ENCODE measurements around the gene CAMK4.

The CAMK4 gene

DNA sequence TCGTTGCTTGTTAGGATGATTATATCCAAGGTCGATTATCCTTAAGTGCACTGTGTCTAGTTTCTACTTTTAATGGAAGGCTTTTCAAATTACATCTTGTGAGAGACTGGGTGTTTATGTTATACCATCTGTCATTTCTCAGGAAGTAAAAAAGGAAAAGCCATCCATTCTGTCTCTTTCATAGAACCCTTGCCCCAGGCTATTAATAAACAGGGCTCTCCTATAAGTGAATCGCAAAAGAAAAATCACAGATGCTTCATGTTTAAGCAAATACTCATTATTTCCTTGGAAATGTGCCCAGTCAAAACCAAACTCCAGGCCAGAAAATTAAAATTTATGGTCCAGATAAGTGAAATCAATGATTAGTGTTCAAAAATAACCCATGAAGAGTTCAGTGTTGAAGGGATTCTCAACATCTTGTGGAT lies 230.0 kb downstream of the CAMK4 start:
- TF ChIP-seq, protein P1, sequence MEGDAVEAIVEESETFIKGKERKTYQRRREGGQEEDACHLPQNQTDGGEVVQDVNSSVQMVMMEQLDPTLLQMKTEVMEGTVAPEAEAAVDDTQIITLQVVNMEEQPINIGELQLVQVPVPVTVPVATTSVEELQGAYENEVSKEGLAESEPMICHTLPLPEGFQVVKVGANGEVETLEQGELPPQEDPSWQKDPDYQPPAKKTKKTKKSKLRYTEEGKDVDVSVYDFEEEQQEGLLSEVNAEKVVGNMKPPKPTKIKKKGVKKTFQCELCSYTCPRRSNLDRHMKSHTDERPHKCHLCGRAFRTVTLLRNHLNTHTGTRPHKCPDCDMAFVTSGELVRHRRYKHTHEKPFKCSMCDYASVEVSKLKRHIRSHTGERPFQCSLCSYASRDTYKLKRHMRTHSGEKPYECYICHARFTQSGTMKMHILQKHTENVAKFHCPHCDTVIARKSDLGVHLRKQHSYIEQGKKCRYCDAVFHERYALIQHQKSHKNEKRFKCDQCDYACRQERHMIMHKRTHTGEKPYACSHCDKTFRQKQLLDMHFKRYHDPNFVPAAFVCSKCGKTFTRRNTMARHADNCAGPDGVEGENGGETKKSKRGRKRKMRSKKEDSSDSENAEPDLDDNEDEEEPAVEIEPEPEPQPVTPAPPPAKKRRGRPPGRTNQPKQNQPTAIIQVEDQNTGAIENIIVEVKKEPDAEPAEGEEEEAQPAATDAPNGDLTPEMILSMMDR (conservative IDR thresholded peaks at IDR 0.05): no peak
- no peak overlapping the region for H3K27ac ChIP-seq

DNA sequence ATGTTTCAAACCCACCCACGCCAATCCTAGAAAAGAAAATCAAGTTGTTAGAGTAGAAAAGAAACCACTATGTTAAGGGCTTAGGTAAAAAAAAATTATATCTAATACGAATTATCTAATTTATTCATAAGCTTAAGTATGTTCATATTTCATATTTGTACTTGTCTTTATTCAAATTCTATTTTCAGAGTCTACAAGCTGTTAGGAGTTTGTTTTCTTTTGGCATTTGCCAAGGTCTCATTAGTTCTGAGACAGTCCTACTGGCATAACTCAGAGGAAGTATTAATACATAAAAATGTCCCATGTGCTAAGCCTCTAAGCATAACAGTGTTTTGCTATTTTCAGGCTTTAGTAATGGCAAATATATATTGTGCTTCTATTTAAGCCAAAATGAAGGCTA lies 230.6 kb downstream of the CAMK4 start:
- H3K27ac ChIP-seq: no peak overlapping the region
- TF ChIP-seq, protein P1 (conservative IDR thresholded peaks at IDR 0.05): no peak

DNA sequence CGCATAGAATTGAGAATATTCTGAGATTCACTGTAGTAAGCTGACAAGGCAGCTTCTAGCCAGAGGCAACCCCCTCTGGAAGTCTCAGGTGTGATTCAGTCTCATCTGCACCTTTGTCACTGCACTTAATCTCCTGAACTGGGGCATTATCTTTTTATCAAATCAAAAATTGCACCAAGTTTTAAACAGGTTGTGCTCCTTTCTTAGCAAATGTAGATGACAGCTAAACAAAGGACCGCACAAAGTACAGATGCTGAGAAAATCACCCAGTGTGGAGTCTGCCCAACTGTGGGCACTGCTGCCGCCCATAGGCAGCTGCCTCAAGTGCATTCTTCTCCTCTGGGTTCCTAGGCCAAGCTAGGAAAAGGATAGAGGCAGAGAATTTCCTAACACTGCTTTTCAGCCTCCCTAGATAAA lies 237.1 kb downstream of the CAMK4 start:
- H3K27ac ChIP-seq: no peak overlapping the region
- TF ChIP-seq, protein P1 (conservative IDR thresholded peaks at IDR 0.05): peak; percentile 55

DNA sequence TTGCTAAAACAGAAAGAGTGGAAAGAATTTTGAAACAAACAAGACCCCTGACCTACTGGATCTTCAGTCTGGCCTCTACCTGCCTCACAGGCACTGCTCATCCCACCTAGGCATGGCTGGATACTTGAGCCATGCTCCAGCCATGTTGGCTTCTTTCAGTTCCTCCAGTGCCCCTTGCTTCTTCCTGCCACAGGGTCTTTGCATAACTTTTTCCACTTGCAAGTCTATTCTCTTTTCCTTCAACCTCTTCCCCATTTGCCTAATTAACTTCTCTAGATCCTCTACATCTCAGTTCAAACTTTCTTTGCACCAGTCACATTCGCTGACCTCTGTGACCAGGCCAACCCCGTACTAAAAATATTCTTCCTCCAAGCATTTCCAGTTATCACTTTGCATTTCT lies 237.8 kb downstream of the CAMK4 start:
- TF ChIP-seq, protein P1 (conservative IDR thresholded peaks at IDR 0.05): no peak
- no peak overlapping the region for H3K27ac ChIP-seq

DNA sequence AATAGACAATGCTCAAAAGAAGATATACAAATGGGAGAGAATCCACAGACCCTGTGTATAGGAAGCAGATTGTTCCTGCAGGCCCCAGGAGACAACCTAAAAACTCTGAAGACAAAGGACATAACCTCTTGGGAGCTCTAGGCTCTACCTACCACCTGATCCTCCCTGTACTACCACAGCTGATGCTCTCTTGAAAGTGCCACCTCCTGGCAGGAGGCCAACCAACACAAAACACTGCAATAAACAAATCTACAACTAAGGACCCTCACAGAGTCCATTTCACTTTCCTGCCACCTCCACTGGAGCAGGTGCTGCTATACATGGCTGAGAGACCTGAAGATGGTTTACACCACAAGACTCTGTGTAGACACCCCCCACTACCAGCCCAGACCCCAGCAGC lies 239.1 kb downstream of the CAMK4 start:
- TF ChIP-seq, protein P1 (conservative IDR thresholded peaks at IDR 0.05): no peak
- no peak overlapping the region for H3K27ac ChIP-seq

DNA sequence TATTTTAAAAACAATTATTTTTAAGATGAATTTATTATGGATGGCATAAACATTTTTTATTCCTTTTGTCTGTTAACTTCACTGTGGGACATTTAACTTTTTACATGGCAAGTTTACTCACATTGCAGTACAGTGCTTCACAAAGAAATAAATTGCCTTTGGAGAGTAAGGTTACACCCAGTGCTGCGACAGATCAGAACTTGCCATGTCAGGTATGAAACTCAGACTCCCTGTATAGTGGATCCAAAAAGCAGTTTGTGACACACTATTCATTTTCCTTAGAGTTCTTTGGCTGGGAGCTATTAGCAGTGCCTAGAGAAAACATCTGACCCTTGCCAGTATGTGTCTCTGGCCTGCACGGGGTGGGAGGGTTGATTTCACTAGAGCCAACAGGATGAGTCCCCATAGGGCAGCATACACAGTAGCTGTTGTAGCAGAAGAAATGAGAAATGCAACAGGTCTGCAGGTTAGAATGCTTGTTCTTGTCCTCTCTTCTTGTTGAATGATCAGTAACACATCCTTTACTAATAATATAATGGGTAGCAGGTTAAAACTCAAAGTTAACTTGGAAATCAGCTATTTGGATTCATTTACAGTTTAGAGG lies 245.2 kb downstream of the CAMK4 start:
- TF ChIP-seq, protein P1 (conservative IDR thresholded peaks at IDR 0.05): no peak
- no peak overlapping the region for H3K27ac ChIP-seq

DNA sequence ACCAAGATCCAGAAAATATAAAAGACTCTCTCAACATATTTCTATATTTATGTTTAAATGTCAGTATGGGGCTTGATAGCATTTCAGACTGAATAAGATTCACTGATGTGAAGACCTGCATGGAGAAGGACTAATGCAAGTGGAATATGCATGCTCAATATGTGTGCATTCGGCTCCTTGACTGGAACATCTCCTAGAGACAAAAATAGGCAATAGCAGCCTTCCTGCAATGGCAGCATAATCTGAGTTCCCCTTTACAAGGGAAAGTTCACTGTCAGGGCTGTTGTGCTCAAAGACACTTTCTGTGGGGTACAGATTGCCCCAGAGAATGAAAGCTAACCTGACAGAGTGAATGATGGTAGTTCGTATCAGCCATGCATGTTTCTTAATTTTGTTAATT lies 245.7 kb downstream of the CAMK4 start:
- no peak overlapping the region for H3K27ac ChIP-seq
- TF ChIP-seq, protein P1 (conservative IDR thresholded peaks at IDR 0.05): no peak

Data from VCaP (cell line).